ENCODE results near the gene WWC1. TPM values are rescaled to one million over a fixed set of nuclear protein-coding genes. Genes with fewer than 3 reads are reported as not detected.

Gene WWC1
- total RNA-seq, 1 experiment from 2014 or later = 108 TPM

DNA sequence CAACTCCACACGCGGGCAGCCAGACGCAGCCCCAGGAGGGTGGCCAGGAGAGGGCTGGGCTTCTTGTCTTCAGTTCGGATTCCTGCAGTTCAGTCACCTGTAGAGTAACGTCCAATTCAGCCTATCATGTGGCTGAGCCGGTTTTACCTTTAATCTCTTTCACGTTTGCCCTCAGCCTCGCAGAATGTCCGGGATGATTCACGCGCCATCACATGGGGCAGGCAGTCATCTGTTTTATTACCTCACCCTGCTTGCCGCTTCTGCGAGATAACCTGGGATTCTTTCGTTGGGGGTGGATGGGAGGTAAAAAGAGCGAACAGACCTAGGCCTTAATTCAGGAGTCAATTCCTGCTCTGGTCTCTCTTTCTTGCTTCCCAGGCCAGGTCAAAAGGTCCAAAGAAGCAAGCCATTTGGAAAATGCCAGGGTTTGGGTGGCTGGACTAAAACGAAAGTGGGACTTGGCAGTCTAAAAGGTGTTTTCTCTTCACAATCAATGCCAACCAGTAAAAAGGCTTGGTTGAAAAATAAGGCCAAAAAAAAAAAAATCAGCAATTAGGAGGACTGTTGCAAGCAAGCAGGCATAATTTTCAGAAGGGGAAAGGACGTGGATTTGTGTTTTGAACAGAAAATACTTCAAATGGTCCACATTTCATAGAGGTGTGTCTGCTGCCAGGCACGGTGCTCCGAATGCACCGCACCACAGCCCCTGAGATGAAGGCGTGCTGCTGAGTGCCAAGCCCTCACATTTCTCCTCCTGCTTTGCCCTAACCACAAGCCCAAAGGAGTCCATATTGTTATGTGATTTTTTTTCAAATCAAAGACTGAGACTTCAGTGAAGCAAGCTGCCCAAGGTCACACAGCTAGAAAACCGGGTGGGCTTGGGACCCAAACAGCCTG is 2.8 kb upstream of the WWC1 start:
- Mint-ChIP-seq H3K4me3 (ENCODE audit: unreplicated experiment) (peak overlapping the region; percentile 96), H3K36me3 (ENCODE audit: insufficient read depth, unreplicated experiment) (peaks cover 44% of the 10 kb centered on the region), H3K27me3 (ENCODE audit: insufficient read depth, unreplicated experiment) (no peaks in the 10 kb centered on the region), H3K27ac (ENCODE audit: unreplicated experiment) (peak overlapping the region; percentile 95), H3K4me1 (ENCODE audit: low read depth, unreplicated experiment) (peaks cover 54% of the 10 kb centered on the region), H3K9me3 (ENCODE audit: unreplicated experiment) (peaks cover 16% of the 10 kb centered on the region)
- intact Hi-C loops (cut with micrococcal nuclease; ENCODE audit: unreplicated experiment) = loop anchor here (1.0 kb wide), 4 partner anchors 18 to 77 kb away; no protein-coding TSS in a partner anchor
- no peaks in the 10 kb centered on the region for H3K27me3 ChIP-seq (replicated peaks; ENCODE audit: control insufficient read depth, insufficient read depth, low read length)
- DNase-seq = peak; percentile 94 to 97
- BruUV-seq (replicated peaks) = TSS peak; percentile 19
- TF ChIP-seq CTCF (IDR thresholded peaks at IDR 0.05; ENCODE audit: insufficient read depth in 1 of 2, low read depth in 1 of 2, low read length in 1 of 2, severe bottlenecking in 1 of 2, unreplicated experiment in 1 of 2) = peak in 1 of 2 experiments; percentile 34
- peak overlapping the region; percentile 22 for H3K4me3 ChIP-seq (ENCODE audit: low read depth, low read length)
- 0 out of 2 replicates have a peak, but pooled peaks cover 4% of the 10 kb centered on the region for H3K9me3 ChIP-seq
- peaks cover 45% of the 10 kb centered on the region for H3K4me1 ChIP-seq
- CTCF ChIA-PET = no interaction called here
- H3K36me3 ChIP-seq (ENCODE audit: control insufficient read depth, insufficient read depth, low read length) = no peaks in the 10 kb centered on the region
- POLR2A ChIA-PET = no interaction called here

DNA sequence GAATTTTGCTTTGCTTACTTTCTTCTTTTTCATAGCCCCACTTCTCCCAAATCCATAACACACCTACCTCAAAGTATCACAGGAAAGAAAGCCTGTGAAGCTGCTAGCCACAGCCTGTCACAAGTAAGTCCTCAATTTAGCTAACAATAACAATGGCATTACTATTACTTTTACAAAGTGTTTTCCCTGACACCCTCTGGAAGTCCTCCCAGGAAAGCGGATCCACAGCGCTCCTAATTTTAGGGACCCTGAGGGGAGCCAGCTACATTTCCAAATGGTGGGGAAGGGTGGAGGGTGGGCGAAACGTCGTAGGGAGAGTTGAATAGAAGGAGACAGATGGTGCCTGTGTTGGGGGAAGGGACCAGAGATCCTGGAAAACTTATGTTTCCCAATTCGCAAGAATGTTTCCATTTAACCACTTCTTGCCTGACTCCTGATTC is 523 bp upstream of the WWC1 start:
- Histone ChIP-seq H3K4me1 (peaks cover 66% of the 10 kb centered on the region), H3K4me3 (ENCODE audit: low read depth, low read length) (peak overlapping the region; percentile 77), H3K9me3 (no peaks in the 10 kb centered on the region), H3K27me3 (replicated peaks; ENCODE audit: control insufficient read depth, insufficient read depth, low read length) (no peaks in the 10 kb centered on the region), H3K36me3 (ENCODE audit: control insufficient read depth, insufficient read depth, low read length) (no peaks in the 10 kb centered on the region)
- ChIA-PET CTCF (interaction anchor here (0.5 to 3.6 kb wide), 10 partner anchors 21 to 114 kb away, joined by 3 to 25 read pairs (median 6); no protein-coding TSS in a partner anchor), POLR2A (interaction anchor here (0.5 to 2.5 kb wide), 5 partner anchors 9 to 74 kb away, joined by 3 to 22 read pairs (median 6); no protein-coding TSS in a partner anchor)
- Mint-ChIP-seq H3K9me3 (ENCODE audit: unreplicated experiment) (no peaks in the 10 kb centered on the region), H3K27me3 (ENCODE audit: insufficient read depth, unreplicated experiment) (no peaks in the 10 kb centered on the region), H3K4me1 (ENCODE audit: low read depth, unreplicated experiment) (peaks cover 64% of the 10 kb centered on the region), H3K4me3 (ENCODE audit: unreplicated experiment) (peak overlapping the region; percentile 96), H3K27ac (ENCODE audit: unreplicated experiment) (peak overlapping the region; percentile 95), H3K36me3 (ENCODE audit: insufficient read depth, unreplicated experiment) (peaks cover 55% of the 10 kb centered on the region)
- no peak for DNase-seq
- TSS peak; percentile 97 for BruUV-seq (replicated peaks)
- no peak for TF ChIP-seq CTCF (IDR thresholded peaks at IDR 0.05; ENCODE audit: insufficient read depth in 1 of 2, low read depth in 1 of 2, low read length in 1 of 2, severe bottlenecking in 1 of 2, unreplicated experiment in 1 of 2)
- intact Hi-C loops (cut with micrococcal nuclease; ENCODE audit: unreplicated experiment) = loop anchor here (1.0 kb wide), 2 partner anchors 25 to 55 kb away; no protein-coding TSS in a partner anchor

Measured in Caco-2 (cell line).